Calu3 (cell line): ENCODE data around the gene LRRC8E. TPM values are rescaled to one million over a fixed set of nuclear protein-coding genes. Genes with fewer than 3 reads are reported as not detected.

Experiments used
- BruUV-seq: library from RNA; stranded (reverse); fragments of 400-500 nt; replicated peaks from 2 replicates; lab custom pipeline; 2021; lab: Mats Ljungman, UMichigan
- CTCF ChIA-PET: fragments of 300-600 bp; sonication (Branson Sonifier 250); formaldehyde crosslinking; loops from one replicate; lab custom pipeline; 2022; ENCODE audit warnings: antibody characterized with exemption; lab: Charles Lee
- DNase-seq: peaks from one replicate; pipeline ENCODE4 v3.0.0; 2022
- H3K27ac Mint-ChIP-seq: one replicate; pipeline ENCODE4 v1.8.0; 2022; ENCODE audit warnings: mixed read lengths; ENCODE audit not compliant: unreplicated experiment
- H3K27me3 Mint-ChIP-seq: one replicate; pipeline ENCODE4 v1.8.0; 2022; ENCODE audit warnings: mixed read lengths; ENCODE audit not compliant: unreplicated experiment
- H3K36me3 Mint-ChIP-seq: one replicate; pipeline ENCODE4 v1.8.0; 2022; ENCODE audit warnings: mild to moderate bottlenecking, moderate library complexity, mixed read lengths; ENCODE audit not compliant: insufficient read depth, unreplicated experiment
- H3K4me1 Mint-ChIP-seq: one replicate; pipeline ENCODE4 v1.8.0; 2022; ENCODE audit warnings: mild to moderate bottlenecking, low read depth, mixed read lengths; ENCODE audit not compliant: unreplicated experiment
- H3K4me3 Mint-ChIP-seq: one replicate; pipeline ENCODE4 v1.8.0; 2022; ENCODE audit warnings: mild to moderate bottlenecking, low read depth, moderate library complexity, mixed read lengths; ENCODE audit not compliant: unreplicated experiment
- H3K9me3 Mint-ChIP-seq: one replicate; pipeline ENCODE4 v1.8.0; 2022; ENCODE audit warnings: low read depth, mixed read lengths; ENCODE audit not compliant: unreplicated experiment
- intact Hi-C: fragments of 100-400 bp; cut with micrococcal nuclease; formaldehyde crosslinking; loops from one replicate; pipeline ENCODE4 v1.10.0; 2022; ENCODE audit not compliant: unreplicated experiment
- total RNA-seq: library from RNA; stranded (reverse); gene quantifications from 2 replicates; pipeline ENCODE4 v1.2.3, GENCODE V29; 2022
- TF ChIP-seq, protein P1 (sequence below): fragments of 200-600 bp; IDR thresholded peaks from one replicate; pipeline ENCODE4 v1.8.0; 2022; ENCODE audit warnings: antibody characterized with exemption; ENCODE audit not compliant: unreplicated experiment

Gene LRRC8E
- total RNA-seq, 1 experiment from 2014 or later, result 8.0 TPM

DNA sequence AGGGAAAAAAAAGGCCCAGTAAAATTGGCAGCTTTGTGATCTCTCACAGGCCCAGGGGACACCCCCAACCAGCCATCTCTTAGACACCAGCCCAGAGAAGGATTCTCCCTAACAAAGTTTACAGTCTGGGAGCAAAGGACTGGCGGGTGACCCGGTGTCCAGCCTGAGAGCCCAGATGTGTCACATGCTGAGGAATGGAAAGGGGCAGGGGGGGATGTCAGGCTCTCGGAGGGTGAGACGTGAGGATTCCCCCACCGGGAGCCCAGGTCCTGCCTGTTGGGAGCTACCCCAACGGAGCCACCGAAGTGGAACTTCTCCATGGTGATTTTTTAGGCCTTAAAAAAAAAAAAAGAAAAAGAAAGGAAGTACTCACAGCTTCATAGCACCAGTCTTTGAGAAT is 42.5 kb downstream of the LRRC8E start:
- H3K4me1 Mint-ChIP-seq, result peaks cover 8% of the 10 kb centered on the region
- CTCF ChIA-PET, result no interaction called here
- intact Hi-C loops, result no loop called here
- H3K9me3 Mint-ChIP-seq, result no peaks in the 10 kb centered on the region
- TF ChIP-seq, protein P1, sequence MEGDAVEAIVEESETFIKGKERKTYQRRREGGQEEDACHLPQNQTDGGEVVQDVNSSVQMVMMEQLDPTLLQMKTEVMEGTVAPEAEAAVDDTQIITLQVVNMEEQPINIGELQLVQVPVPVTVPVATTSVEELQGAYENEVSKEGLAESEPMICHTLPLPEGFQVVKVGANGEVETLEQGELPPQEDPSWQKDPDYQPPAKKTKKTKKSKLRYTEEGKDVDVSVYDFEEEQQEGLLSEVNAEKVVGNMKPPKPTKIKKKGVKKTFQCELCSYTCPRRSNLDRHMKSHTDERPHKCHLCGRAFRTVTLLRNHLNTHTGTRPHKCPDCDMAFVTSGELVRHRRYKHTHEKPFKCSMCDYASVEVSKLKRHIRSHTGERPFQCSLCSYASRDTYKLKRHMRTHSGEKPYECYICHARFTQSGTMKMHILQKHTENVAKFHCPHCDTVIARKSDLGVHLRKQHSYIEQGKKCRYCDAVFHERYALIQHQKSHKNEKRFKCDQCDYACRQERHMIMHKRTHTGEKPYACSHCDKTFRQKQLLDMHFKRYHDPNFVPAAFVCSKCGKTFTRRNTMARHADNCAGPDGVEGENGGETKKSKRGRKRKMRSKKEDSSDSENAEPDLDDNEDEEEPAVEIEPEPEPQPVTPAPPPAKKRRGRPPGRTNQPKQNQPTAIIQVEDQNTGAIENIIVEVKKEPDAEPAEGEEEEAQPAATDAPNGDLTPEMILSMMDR, result no peak
- H3K4me3 Mint-ChIP-seq, result no peak overlapping the region
- no peak overlapping the region for H3K27ac Mint-ChIP-seq
- DNase-seq, result no peak
- H3K36me3 Mint-ChIP-seq, result peaks cover 58% of the 10 kb centered on the region
- no TSS peak for BruUV-seq
- no peaks in the 10 kb centered on the region for H3K27me3 Mint-ChIP-seq

GRCh38 chr19:7931221-7932061 is 43.1 kb downstream of the LRRC8E start:
- TF ChIP-seq, protein P1, result no peak
- no peak for DNase-seq
- Mint-ChIP-seq H3K9me3 (no peaks in the 10 kb centered on the region), H3K36me3 (peaks cover 59% of the 10 kb centered on the region), H3K4me1 (peaks cover 8% of the 10 kb centered on the region), H3K27me3 (no peaks in the 10 kb centered on the region), H3K4me3 (no peak overlapping the region), H3K27ac (no peak overlapping the region)
- no TSS peak for BruUV-seq
- CTCF ChIA-PET, result no interaction called here
- intact Hi-C loops, result no loop called here

- Mint-ChIP-seq H3K9me3 (no peaks in the 10 kb centered on the region), H3K4me1 (peaks cover 8% of the 10 kb centered on the region), H3K36me3 (peaks cover 53% of the 10 kb centered on the region), H3K4me3 (no peak overlapping the region), H3K27me3 (no peaks in the 10 kb centered on the region), H3K27ac (no peak overlapping the region)
- DNase-seq, result no peak
- CTCF ChIA-PET, result no interaction called here
- BruUV-seq, result no TSS peak
- TF ChIP-seq, protein P1, result no peak
- intact Hi-C loops, result no loop called here
Measured at GRCh38 chr19:7932276-7932929, 44.1 kb downstream of the LRRC8E start.

- CTCF ChIA-PET, result no interaction called here
- no peak for DNase-seq
- Mint-ChIP-seq H3K4me1 (peaks cover 8% of the 10 kb centered on the region), H3K36me3 (peaks cover 48% of the 10 kb centered on the region), H3K4me3 (no peak overlapping the region), H3K27me3 (no peaks in the 10 kb centered on the region), H3K27ac (no peak overlapping the region), H3K9me3 (no peaks in the 10 kb centered on the region)
- BruUV-seq, result no TSS peak
- intact Hi-C loops, result no loop called here
- TF ChIP-seq, protein P1, result no peak
Measured at GRCh38 chr19:7932930-7933300, 44.6 kb downstream of the LRRC8E start.
